Chondrocyte (in vitro differentiated cells): ENCODE data around the gene WNK2. TPM values are rescaled to one million over a fixed set of nuclear protein-coding genes. Genes with fewer than 3 reads are reported as not detected.
"Not testable (repeated sequence)": the region's sequence is repeated elsewhere in the genome, so short reads cannot be mapped to it uniquely, and the experiment has no call there.

Source experiments
- DNase-seq: peaks from one replicate; pipeline ENCODE4 v3.0.0; 2021; ENCODE audit warnings: mixed read lengths, low spot score
- H3K27ac Mint-ChIP-seq: one replicate; pipeline ENCODE4 v1.8.0; 2021; ENCODE audit warnings: mild to moderate bottlenecking, moderate library complexity, mixed read lengths; ENCODE audit not compliant: unreplicated experiment
- H3K27me3 Mint-ChIP-seq: 2 replicates; pipeline ENCODE4 v1.8.0; 2021; ENCODE audit warnings: low read depth, mixed read lengths
- H3K36me3 Mint-ChIP-seq: 2 replicates; pipeline ENCODE4 v1.8.0; 2021; ENCODE audit warnings: low read depth, mixed read lengths
- H3K4me1 Mint-ChIP-seq: 2 replicates; pipeline ENCODE4 v1.8.0; 2021; ENCODE audit warnings: low read depth, mild to moderate bottlenecking, mixed read lengths
- H3K4me3 Mint-ChIP-seq: one replicate; pipeline ENCODE4 v1.8.0; 2021; ENCODE audit warnings: mild to moderate bottlenecking, moderate library complexity, mixed read lengths; ENCODE audit not compliant: unreplicated experiment
- H3K9me3 Mint-ChIP-seq: 2 replicates; pipeline ENCODE4 v1.8.0; 2021; ENCODE audit warnings: low read depth, mixed read lengths
- CTCF ChIP-seq: fragments of 200-600 bp; sonication (generic); IDR thresholded peaks from 2 replicates; pipeline ENCODE4 v1.5.0; 2021; ENCODE audit warnings: antibody characterized with exemption, mild to moderate bottlenecking, moderate library complexity
- total RNA-seq: library from RNA; stranded (reverse); gene quantifications from 3 replicates; pipeline ENCODE4 v1.2.1, GENCODE V29; 2021

WNK2 gene
- total RNA-seq, 1 donor from 2014 or later, result 2.3 TPM

- DNase-seq, result no peak
- H3K27ac Mint-ChIP-seq, result no peak overlapping the region
- H3K4me1 Mint-ChIP-seq, result peaks cover 18% of the 10 kb centered on the region
Observed at GRCh38 chr9:93139365-93140182, 44.4 kb upstream of the WNK2 start.

DNA sequence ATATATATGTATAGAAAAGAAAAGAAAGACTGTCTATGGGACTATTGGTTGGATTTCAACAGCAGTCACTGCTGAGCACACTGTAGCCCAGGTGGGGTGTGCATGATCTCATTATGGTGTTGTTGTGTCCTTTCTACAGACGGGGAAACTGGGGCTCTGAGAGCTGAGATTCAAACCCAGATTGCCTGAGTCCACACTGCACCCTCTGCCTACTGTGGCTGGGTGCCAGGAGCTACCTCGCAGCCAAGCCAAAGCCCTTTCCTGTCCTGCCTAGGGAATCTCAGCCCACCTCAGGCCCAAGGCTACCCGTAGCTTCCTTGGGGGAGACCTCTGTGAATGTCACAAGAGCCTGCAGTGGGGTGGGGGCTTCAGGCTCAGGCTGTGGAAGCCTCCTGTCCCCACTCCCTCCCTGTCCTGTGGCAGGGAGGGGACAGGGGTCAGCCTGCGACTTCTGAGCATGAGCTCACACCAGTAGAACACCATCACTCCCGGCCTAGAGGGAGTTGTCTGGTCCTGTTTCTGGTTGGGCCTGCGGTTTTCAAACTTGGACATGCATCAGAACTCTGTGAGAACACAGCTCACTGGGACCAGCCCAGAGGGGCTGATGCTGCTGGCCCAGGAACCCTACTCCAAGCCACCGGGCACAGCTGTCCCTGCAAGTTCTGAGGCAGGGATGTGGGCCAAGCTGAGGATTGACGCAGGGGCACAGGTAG is 42.0 kb upstream of the WNK2 start:
- no peak overlapping the region for H3K4me3 Mint-ChIP-seq
- no peak overlapping the region for H3K27ac Mint-ChIP-seq
- H3K9me3 Mint-ChIP-seq, result peaks cover 3% of the 10 kb centered on the region
- TF ChIP-seq CTCF, result no peak
- H3K27me3 Mint-ChIP-seq, result no peaks in the 10 kb centered on the region
- H3K4me1 Mint-ChIP-seq, result peaks cover 12% of the 10 kb centered on the region
- no peak for DNase-seq
- H3K36me3 Mint-ChIP-seq, result no peaks in the 10 kb centered on the region

More at GRCh38 chr9:93139365-93140182, 44.4 kb upstream of the WNK2 start:
- TF ChIP-seq CTCF, result no peak
- Mint-ChIP-seq H3K27me3 (no peaks in the 10 kb centered on the region), H3K36me3 (no peaks in the 10 kb centered on the region), H3K4me3 (no peak overlapping the region), H3K9me3 (peaks cover 3% of the 10 kb centered on the region)

GRCh38 chr9:93143830-93144530 is 40.0 kb upstream of the WNK2 start:
- Mint-ChIP-seq H3K4me3 (peak overlapping the region; percentile 37), H3K9me3 (no peaks in the 10 kb centered on the region), H3K27me3 (no peaks in the 10 kb centered on the region), H3K27ac (peak overlapping the region; percentile 91), H3K36me3 (no peaks in the 10 kb centered on the region), H3K4me1 (peaks cover 12% of the 10 kb centered on the region)
- peak; percentile 83 for DNase-seq
- TF ChIP-seq CTCF, result no peak

DNA sequence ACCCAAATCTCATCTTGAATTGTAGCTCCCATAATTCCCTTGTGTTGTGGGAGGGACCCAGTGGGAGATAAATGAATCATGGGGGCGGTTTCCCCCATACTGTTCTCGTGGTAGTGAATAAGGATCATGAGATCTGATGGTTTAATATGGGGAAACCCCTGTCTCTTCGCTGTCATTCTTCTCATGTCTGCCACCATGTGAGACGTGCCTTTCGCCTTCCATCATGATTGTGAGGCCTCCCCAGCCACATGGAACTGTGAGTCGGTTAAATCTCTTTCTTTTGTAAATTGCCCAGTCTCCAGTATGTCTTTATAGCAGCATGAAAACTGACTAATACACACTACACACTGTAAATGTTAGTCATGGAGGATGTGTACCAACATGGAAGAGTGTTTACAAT is 37.2 kb upstream of the WNK2 start:
- peaks cover 12% of the 10 kb centered on the region for H3K4me1 Mint-ChIP-seq
- not testable (repeated sequence) for H3K4me3 Mint-ChIP-seq, H3K9me3 Mint-ChIP-seq, DNase-seq, H3K27ac Mint-ChIP-seq, H3K36me3 Mint-ChIP-seq, H3K27me3 Mint-ChIP-seq

DNA sequence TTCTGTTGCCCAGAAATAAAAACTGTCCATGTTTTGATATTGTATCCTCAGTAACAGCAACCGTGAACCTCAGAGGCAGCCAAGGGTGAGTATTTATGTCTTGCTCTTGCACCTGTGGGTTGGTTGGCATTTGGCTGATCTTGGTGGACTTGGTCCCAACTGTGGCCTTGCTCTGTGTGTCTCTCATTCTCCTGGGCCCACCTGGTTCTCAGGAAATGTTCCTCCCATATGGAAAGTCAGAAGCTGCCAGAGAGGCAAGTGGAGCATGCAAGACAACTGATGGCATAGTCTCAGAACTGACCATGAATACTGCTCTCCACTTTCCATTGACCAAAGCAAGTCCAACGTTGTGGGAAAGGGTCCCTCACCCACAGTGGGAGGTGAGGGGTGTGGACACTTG is 36.3 kb upstream of the WNK2 start:
- Mint-ChIP-seq H3K27me3 (no peaks in the 10 kb centered on the region), H3K9me3 (no peaks in the 10 kb centered on the region), H3K27ac (no peak overlapping the region), H3K36me3 (no peaks in the 10 kb centered on the region), H3K4me1 (peaks cover 9% of the 10 kb centered on the region), H3K4me3 (no peak overlapping the region)
- DNase-seq, result no peak
- TF ChIP-seq CTCF, result no peak
